Measurements from ENCODE around the gene CLEC2L. TPM values are rescaled to one million over a fixed set of nuclear protein-coding genes. Genes with fewer than 3 reads are reported as not detected.
A peak's percentile ranks its signal among the peaks of the same experiment; 100 is the strongest.

CLEC2L gene
- total RNA-seq, 2 donors from 2014 or later = not detected

- WGBS, 2 donors = 30 to 42% methylated on average over 5 of the region's 5 CpGs
- DNase-seq (peak; percentile 90 to 96 (median 94)), ATAC-seq (peak; percentile 99)
- no peaks in the 10 kb centered on the region for H3K36me3 ChIP-seq (replicated peaks in 1 of 2; ENCODE audit: insufficient read depth in 1 of 2, low read depth in 2 of 2)
- no peak for TF ChIP-seq CTCF (IDR thresholded peaks at IDR 0.05)
- peak in 1 of 3 donors; percentile 9 for TF ChIP-seq POLR2A (IDR thresholded peaks at IDR 0.05)
- no peak overlapping the region for H3K4me3 ChIP-seq
- no peaks in the 10 kb centered on the region for H3K9me3 ChIP-seq
- no peaks in the 10 kb centered on the region for H3K27me3 ChIP-seq
- peak overlapping the region; percentile 25 to 90 (median 74) for H3K27ac ChIP-seq
- peaks cover 23% of the 10 kb centered on the region for H3K4me1 ChIP-seq
- intact Hi-C loops (cut with DNase I) = loop anchor here (10.0 kb wide), 1 partner anchor 515 kb away; no protein-coding TSS in a partner anchor
Observed at GRCh38 chr7:139490130-139490529, 33.4 kb upstream of the CLEC2L start.

GRCh38 chr7:139492293-139492692 is 31.2 kb upstream of the CLEC2L start:
- H3K27ac ChIP-seq = no peak overlapping the region
- TF ChIP-seq CTCF (IDR thresholded peaks at IDR 0.05) (no peak), POLR2A (IDR thresholded peaks at IDR 0.05) (no peak)
- H3K4me1 ChIP-seq = peaks cover 23% of the 10 kb centered on the region
- DNase-seq (no peak), ATAC-seq (no peak)
- H3K4me3 ChIP-seq = no peak overlapping the region
- 100% methylated on average over 1 of the region's 1 CpG for WGBS, 2 donors
- H3K36me3 ChIP-seq (replicated peaks in 1 of 2; ENCODE audit: insufficient read depth in 1 of 2, low read depth in 2 of 2) = no peaks in the 10 kb centered on the region
- intact Hi-C loops (cut with DNase I) = loop anchor here (10.0 kb wide), 1 partner anchor 513 kb away; no protein-coding TSS in a partner anchor
- no peaks in the 10 kb centered on the region for H3K27me3 ChIP-seq
- H3K9me3 ChIP-seq = no peaks in the 10 kb centered on the region

- Histone ChIP-seq H3K27ac (no peak overlapping the region), H3K36me3 (replicated peaks in 1 of 2; ENCODE audit: insufficient read depth in 1 of 2, low read depth in 2 of 2) (no peaks in the 10 kb centered on the region), H3K4me3 (no peak overlapping the region), H3K4me1 (peaks cover 11% of the 10 kb centered on the region), H3K27me3 (no peaks in the 10 kb centered on the region), H3K9me3 (no peaks in the 10 kb centered on the region)
- no peak for TF ChIP-seq POLR2A (IDR thresholded peaks at IDR 0.05)
- TF ChIP-seq CTCF (IDR thresholded peaks at IDR 0.05) = no peak
- DNase-seq (no peak), ATAC-seq (no peak)
- WGBS, 2 donors = 57 to 61% methylated on average over 4 to 5 of the region's 5 CpGs
- intact Hi-C loops (cut with DNase I) = loop anchor here (10.0 kb wide), 1 partner anchor 510 kb away; no protein-coding TSS in a partner anchor
Observed at GRCh38 chr7:139494835-139495579, 28.5 kb upstream of the CLEC2L start.

GRCh38 chr7:139495580-139496125 is 27.8 kb upstream of the CLEC2L start:
- TF ChIP-seq CTCF (IDR thresholded peaks at IDR 0.05) = no peak
- no peak for TF ChIP-seq POLR2A (IDR thresholded peaks at IDR 0.05)
- WGBS, 2 donors = 90 to 100% methylated on average over 3 to 8 of the region's 8 CpGs
- no peaks in the 10 kb centered on the region for H3K27me3 ChIP-seq
- no peak overlapping the region for H3K27ac ChIP-seq
- no peaks in the 10 kb centered on the region for H3K9me3 ChIP-seq
- no peaks in the 10 kb centered on the region for H3K36me3 ChIP-seq (replicated peaks in 1 of 2; ENCODE audit: insufficient read depth in 1 of 2, low read depth in 2 of 2)
- H3K4me1 ChIP-seq = peaks cover 12% of the 10 kb centered on the region
- intact Hi-C loops (cut with DNase I) = loop anchor here (10.0 kb wide), 1 partner anchor 509 kb away; no protein-coding TSS in a partner anchor
- no peak for DNase-seq
- no peak for ATAC-seq
- H3K4me3 ChIP-seq = no peak overlapping the region
